ENCODE data around the gene SLCO4C1.

SLCO4C1 gene

DNA sequence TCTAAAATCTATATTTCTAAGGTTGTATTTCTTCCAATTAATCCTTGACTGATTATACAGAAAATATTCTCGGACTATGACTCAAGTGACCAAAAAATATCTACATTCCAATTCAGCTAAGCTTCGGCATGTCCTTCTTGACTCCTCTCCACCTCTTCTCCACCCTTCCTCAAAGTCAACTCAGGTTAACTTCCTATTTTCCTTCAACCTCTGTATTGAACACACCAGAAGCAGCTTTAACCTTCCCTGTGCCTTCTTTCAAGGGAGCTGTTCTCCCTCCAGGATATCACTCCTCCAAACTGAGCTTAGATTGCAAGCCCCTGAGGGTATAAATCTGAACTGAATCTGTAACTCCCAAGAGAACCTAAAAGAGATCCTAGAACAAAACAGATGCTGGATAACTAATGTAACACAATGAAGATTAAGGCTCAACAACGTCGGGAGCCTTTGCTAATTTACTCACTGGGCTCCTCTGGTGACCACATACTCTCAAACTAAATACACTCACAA lies 1.1 kb downstream of the SLCO4C1 start:
- TF ChIP-seq, protein P1, sequence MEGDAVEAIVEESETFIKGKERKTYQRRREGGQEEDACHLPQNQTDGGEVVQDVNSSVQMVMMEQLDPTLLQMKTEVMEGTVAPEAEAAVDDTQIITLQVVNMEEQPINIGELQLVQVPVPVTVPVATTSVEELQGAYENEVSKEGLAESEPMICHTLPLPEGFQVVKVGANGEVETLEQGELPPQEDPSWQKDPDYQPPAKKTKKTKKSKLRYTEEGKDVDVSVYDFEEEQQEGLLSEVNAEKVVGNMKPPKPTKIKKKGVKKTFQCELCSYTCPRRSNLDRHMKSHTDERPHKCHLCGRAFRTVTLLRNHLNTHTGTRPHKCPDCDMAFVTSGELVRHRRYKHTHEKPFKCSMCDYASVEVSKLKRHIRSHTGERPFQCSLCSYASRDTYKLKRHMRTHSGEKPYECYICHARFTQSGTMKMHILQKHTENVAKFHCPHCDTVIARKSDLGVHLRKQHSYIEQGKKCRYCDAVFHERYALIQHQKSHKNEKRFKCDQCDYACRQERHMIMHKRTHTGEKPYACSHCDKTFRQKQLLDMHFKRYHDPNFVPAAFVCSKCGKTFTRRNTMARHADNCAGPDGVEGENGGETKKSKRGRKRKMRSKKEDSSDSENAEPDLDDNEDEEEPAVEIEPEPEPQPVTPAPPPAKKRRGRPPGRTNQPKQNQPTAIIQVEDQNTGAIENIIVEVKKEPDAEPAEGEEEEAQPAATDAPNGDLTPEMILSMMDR (IDR thresholded peaks at IDR 0.05; ENCODE audit: low read depth, low read length, missing control alignments): no peak

DNA sequence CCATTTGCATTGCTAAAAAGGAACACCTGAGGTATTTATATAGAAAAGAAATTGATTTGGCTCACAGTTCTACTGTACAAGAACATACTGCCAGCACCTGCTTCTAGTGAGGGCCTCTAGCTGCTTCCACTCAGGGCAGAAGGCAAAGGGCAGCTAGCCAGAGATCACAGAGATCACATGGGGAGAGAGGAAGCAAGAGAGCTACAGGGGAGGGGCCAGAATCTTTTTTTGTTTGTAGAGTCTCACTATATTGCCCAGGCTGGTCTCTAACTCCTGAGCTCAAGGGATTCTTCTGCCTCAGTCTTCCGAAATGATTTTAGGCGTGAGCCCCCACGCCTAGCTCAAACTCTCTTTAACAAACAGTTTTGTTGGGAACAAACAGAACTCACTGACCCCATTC lies 6.1 kb downstream of the SLCO4C1 start:
- H3K27ac ChIP-seq: no peak overlapping the region
- no peak for DNase-seq
- no peaks in the 10 kb centered on the region for H3K27me3 ChIP-seq (replicated peaks)
- H3K4me3 ChIP-seq (ENCODE audit: low read depth, low read length): no peak overlapping the region
- in situ Hi-C loops (cut with HindIII; ENCODE audit: low pct_ligation_motif_present, low sequenced_read_pairs): no loop called here
- TF ChIP-seq, protein P1 (IDR thresholded peaks at IDR 0.05; ENCODE audit: low read depth, low read length, missing control alignments): no peak
- no peaks in the 10 kb centered on the region for H3K36me3 ChIP-seq (replicated peaks)

More for the DNA sequence above, 1.1 kb downstream of the SLCO4C1 start:
- in situ Hi-C loops (cut with HindIII; ENCODE audit: low pct_ligation_motif_present, low sequenced_read_pairs): no loop called here
- H3K4me3 ChIP-seq (ENCODE audit: low read depth, low read length): no peak overlapping the region
- H3K27ac ChIP-seq: no peak overlapping the region
- no peaks in the 10 kb centered on the region for H3K27me3 ChIP-seq (replicated peaks)
- no peak for DNase-seq
- no peaks in the 10 kb centered on the region for H3K36me3 ChIP-seq (replicated peaks)

DNA sequence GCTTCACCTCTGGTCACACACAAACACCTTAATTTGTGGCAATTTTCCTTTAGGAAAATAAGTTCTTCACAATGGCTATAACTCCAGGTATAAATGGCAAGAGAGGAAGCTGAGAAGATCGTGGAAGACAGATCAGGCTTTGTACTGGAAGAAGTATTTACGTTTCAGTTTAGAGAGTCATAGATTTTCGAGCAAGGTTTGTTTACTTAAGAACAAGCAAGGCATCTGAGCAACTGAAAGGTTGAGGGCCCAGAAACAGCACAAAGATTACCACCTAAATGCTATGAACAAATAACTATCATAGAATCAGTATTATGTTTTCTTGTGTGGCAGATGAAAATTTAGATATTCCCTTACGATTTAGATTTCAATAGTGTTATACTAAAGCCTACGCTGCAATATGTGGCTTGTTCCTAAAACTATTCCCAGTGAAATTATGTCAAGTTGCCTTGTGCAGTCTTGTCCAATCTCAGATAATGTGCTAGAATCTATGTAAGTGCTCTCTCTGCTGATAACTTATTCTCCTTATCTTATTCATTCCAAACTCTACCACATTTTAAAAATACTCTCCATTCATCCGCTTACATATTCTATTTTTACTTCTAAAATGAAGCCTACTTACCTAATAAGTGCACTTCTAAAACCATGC lies 6.7 kb downstream of the SLCO4C1 start:
- in situ Hi-C loops (cut with HindIII; ENCODE audit: low pct_ligation_motif_present, low sequenced_read_pairs): no loop called here
- Histone ChIP-seq H3K4me3 (ENCODE audit: low read depth, low read length) (no peak overlapping the region), H3K27ac (no peak overlapping the region), H3K36me3 (replicated peaks) (no peaks in the 10 kb centered on the region), H3K27me3 (replicated peaks) (no peaks in the 10 kb centered on the region)
- DNase-seq: no peak
- TF ChIP-seq, protein P1 (IDR thresholded peaks at IDR 0.05; ENCODE audit: low read depth, low read length, missing control alignments): no peak

DNA sequence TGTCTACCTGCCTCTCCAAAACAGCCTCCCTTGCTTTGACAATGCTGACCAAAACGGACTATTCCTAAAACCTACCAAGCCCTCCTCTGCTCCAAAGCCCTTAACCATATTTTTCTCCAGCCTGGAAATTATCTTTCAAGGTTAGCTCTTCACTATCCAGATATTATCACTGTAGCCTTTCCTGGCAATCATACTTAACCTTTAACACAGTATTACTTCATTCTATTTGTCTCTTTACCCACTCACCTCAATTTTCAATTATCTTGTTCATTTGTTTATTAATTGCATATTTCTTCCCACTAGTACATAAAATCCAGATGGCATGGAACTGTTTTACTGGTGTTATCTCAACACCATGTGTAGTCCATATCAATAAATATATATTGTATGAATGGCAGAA lies 7.5 kb downstream of the SLCO4C1 start:
- no peak overlapping the region for H3K27ac ChIP-seq
- DNase-seq: no peak
- H3K4me3 ChIP-seq (ENCODE audit: low read depth, low read length): no peak overlapping the region
- H3K36me3 ChIP-seq (replicated peaks): no peaks in the 10 kb centered on the region
- TF ChIP-seq, protein P1 (IDR thresholded peaks at IDR 0.05; ENCODE audit: low read depth, low read length, missing control alignments): no peak
- no peaks in the 10 kb centered on the region for H3K27me3 ChIP-seq (replicated peaks)
- in situ Hi-C loops (cut with HindIII; ENCODE audit: low pct_ligation_motif_present, low sequenced_read_pairs): no loop called here

DNA sequence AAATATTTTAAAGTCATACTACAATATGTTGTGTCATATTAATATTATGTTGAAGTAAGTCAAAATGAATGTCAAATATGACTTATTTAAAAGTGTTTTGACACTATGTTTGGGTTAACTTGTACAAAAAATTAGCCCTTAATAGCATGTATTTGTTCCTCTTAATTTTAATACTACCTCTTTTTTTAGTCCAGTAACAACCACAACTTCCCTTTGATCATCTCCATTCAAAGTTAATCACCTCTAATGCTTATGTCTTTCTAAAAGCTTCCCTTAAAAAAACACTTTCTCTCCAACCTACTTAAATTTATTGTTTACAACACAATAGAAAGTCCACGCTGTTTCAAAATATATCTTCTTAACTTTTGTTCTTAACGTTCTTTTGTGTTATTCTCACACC lies 9.6 kb downstream of the SLCO4C1 start:
- H3K27me3 ChIP-seq (replicated peaks): no peaks in the 10 kb centered on the region
- no peaks in the 10 kb centered on the region for H3K36me3 ChIP-seq (replicated peaks)
- in situ Hi-C loops (cut with HindIII; ENCODE audit: low pct_ligation_motif_present, low sequenced_read_pairs): no loop called here
- H3K4me3 ChIP-seq (ENCODE audit: low read depth, low read length): no peak overlapping the region
- DNase-seq: no peak
- no peak overlapping the region for H3K27ac ChIP-seq
- TF ChIP-seq, protein P1 (IDR thresholded peaks at IDR 0.05; ENCODE audit: low read depth, low read length, missing control alignments): no peak

Data from brain microvascular endothelial cell (primary cell).